Dedifferentiated amniotic fluid mesenchymal stem cell (primary cell): ENCODE results near the gene SRMS.

Experiments used
- DNase-seq: peaks from one replicate; pipeline ENCODE4 v3.0.0-alpha.2; 2016; ENCODE audit errors: extremely low spot score

The SRMS gene

DNA sequence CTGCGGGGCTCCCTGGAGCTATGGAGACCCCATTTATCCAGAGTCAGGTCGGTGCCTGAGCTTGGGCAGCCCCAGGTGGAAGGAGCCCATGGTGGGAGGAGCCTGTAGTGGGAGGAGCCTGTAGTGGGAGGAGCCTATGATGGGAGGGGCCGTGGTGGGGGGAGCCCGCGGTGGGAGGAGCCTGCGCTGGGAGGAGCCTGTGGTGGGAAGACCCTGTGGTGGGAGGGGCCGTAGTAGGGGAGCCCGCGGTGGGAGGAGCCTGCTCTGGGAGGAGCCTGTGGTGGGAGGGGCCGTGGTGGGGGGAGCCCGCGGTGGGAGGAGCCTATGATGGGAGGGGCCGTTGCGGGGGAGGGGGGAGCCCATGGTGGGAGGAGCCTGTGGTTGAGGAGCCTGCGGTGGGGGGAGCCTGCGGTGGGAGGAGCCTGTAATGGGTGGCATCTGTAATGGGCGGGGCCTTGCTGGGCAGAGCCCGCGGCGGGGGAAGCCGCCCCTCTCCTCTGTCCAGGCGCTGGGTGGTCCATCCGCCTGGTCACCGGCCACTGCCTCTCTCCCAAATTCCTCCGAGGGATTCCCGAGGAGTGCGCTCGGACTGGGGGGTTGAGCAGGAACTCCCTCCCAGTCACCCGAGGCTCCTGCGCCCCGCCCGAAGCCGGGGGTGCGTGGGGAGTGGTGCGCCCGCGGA lies 5.8 kb upstream of the SRMS start:
- DNase-seq: peak; percentile 66

DNA sequence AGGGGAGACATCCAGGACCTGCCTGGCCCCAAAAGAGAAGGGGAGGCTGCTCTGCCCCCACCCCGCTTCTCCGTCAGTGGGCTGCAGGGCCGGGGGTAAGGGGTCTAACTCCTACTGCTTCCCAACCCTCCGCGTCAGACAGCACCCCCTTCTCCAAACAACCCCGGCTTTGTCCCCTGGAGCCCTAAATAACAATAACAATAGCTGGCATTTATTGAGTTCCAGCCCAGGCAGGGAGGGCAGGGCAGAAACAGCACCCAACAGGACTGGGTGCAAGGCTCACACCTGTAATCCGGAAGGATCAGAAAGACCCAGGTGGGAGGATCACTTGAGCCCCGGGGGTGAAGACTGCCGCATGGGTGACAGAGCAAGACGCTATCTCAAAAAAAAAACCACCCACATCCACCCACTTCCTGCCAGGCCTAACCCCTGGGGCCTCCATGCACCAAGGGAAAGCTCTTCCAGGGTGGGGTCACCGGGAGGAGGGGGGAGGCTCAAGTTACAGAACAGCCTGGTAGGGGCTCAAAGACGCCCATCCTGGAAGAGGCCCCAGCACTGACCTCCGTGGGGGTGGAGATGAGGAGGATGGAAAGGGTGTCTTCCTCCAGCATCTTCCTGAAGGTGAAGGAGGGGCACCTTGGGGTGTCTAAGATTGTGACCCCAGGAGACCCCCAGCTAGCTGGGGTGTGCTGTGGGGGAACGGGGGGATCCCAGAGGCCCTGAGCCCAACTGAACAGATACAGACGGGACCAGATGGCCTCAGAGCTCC lies 5.1 kb upstream of the SRMS start:
- no peak for DNase-seq

GRCh38 chr20:63551068-63551467 lies 3.5 kb upstream of the SRMS start:
- DNase-seq: no peak

GRCh38 chr20:63549679-63550282 lies 2.2 kb upstream of the SRMS start:
- no peak for DNase-seq

GRCh38 chr20:63549019-63549418 lies 1.5 kb upstream of the SRMS start:
- no peak for DNase-seq

DNA sequence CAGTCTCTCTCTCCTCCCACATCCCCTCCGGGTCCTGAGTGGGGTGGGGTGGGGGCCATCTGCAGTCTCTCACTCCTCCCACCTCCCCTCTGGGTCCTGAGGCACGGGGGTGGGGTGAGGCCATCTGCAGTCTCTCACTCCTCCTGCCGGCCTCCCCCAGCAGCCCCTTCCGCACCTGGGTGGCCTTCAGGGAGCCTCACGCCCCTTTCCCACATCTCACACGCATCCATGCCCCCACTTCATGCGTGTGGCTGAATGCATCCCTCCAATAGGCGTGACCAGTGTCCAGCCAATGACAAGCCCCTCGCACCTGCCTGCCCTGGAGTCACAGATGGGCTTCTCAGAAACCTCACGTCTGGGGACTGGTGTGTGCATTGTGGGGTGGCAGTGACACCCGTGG lies 993 bp upstream of the SRMS start:
- no peak for DNase-seq

DNA sequence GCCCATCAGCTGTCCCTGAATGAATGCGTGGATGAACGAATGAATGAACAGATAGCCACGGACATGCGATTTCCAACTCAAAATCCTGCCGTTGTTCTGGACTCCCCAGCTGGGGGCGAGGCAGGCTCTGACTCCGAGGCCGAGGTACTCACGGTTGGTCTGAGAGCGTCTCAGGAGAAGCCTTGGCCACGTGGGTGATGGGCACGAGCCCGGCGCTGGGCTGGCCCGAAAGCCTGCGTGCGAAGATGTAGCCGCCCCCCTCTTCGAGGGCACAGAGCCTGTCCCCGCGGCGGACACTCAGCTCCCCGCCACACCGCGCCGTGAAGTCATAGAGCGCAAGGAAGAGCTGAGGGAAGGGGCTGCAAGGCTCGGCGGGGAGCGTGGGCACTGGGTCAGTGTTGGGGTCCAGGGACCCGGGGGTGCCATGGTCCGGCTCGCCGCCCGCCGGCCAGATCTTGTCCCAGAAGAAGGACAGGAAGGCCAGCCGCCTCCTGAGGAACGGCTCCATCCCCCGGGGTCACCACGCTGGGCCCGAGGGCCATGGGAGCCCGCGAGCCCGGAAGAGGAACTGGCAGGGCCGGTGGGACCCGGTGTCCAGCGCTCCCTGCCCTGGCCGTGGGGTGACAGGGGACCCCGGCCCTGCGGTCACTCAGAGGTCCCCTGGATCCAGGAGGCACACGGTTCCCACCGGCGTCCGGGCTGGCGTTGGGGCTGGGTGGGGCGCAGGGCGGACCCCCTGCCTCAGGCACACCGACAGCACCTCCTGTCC lies 409 bp downstream of the SRMS start:
- no peak for DNase-seq

DNA sequence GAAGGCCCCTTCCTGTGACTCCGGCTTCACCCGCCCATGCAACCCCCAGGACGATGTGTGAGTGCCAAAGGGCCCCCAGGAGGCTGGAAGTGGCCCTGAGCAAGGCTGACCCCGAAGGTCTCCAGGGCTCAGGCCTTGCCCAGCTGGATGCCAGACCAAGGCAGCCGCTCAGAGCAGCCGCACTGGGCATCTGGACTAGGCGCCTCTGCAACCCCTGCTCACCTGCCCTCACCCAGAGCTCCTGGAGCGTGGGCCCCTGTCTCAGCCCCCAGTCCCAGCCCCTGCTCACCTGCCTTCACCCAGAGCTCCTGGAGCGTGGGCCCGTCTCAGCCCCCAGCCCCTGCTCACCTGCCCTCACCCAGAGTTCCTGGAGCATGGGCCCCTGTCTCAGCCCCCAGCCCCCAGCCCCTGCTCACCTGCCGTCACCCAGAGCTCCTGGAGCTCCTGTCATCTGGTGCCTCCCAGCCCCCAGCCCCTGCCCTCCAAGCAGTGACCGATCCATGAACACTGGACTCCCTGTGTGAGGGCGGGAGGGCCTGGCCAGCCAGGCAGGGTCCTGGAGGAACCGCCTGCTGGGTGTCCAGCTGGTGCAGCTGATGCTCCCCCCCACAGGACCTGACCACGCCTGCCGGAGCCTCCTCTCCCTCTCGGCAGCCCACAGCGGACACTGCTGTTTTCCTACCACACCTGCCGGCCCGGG lies 1.1 kb downstream of the SRMS start:
- DNase-seq: no peak

- DNase-seq: no peak
These were observed 1.7 kb downstream of the SRMS start for GRCh38 chr20:63545814-63546213.

GRCh38 chr20:63544958-63545516 lies 2.5 kb downstream of the SRMS start:
- DNase-seq: no peak

- no peak for DNase-seq
These were observed 3.1 kb downstream of the SRMS start for GRCh38 chr20:63544241-63544957.

- DNase-seq: no peak
These were observed 3.8 kb downstream of the SRMS start for GRCh38 chr20:63543733-63544132.

DNA sequence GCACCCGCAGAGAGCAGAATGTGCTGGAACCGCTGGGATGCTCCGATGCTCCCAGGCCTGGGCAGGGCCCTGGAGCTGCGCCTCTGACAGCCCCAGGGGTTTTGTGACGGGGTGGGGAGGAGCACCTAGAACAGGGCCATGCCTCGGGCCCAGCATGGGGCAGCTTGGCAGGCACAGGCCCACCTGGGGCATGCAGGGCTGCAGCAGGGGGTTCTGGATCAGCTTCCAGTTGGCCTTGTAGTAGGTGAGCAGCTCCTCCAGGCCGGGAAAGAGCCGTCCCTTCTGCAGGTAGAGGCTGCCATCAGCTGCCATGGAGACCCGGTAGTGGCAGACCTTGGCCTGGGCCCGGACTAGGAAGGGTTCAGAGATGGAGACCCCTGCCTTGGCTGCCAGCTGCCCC lies 4.4 kb downstream of the SRMS start:
- no peak for DNase-seq

DNA sequence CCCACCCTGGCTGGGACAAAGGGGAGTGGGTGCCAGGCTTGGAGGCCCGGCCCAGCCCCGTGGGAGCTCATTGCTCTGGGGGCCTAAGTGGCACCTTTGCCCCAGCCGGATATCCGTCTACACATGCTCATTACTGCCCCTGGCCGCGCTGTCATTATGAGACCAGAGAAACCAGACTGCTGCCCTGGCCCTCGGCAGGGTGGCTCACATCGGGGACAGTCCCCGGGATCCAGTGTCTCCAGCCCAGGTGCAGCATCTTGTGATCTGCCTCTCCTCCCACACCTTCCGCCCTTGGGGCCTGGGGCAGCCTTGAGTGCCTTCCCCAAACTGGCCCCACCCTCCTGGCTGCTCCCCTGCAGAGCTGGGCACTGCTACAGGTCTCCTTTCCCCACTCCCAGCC lies 4.9 kb downstream of the SRMS start:
- no peak for DNase-seq

GRCh38 chr20:63542031-63542559 lies 5.5 kb downstream of the SRMS start:
- DNase-seq: no peak

DNA sequence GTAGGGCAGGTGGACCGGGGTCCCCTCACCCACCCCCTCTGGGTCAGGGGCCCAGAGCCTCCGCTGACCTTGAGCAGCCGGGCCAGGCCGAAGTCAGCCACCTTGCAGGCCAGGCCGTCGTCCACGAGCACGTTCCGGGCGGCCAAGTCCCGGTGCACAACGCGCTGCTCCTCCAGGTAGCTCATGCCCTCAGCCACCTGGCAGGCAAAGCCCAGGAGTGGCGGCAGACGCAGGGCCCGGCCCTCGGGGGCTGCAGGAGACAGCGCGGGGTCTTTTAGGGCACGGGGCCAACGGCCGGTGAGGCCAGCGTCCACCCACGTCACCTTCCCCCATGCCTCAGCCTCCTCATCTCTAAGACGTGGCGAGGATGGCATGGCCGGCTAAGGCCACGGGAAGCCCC lies 6.2 kb downstream of the SRMS start:
- DNase-seq: no peak

DNA sequence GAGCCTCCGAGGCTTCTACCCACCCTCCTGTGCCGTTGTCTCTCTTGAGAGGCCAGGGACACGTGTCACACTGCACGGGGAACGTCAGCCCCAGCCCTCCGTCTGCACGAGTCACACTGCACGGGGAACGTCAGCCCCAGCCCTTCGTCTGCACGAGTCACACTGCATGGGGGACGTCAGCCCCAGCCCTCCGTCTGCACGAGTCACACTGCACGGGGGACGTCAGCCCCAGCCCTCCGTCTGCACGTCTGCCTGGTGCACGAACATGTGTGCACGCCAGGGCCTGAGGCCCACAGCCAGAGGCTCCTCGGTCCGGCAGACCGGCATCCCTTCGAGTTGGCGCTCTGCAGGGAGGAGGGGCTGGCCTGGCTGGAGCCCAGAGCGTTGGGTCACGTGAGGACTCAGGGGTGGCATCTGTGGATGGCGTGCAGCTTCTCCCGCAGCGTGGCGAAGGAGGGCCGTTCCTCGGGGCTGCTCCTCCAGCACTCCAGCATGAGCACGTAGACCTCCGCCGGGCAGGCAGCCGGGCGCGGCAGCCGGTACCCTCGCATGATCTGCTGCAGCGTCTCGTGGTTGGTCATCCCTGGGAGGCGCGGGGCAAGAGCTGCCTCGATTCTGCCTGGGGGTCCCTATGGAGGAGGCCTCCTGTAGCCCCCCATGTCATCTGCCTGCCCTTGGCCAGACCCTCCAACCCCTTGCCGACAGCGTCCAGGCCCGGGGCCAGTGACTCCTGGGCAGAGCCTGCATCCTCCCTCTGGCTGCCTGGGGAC lies 6.9 kb downstream of the SRMS start:
- DNase-seq: no peak

DNA sequence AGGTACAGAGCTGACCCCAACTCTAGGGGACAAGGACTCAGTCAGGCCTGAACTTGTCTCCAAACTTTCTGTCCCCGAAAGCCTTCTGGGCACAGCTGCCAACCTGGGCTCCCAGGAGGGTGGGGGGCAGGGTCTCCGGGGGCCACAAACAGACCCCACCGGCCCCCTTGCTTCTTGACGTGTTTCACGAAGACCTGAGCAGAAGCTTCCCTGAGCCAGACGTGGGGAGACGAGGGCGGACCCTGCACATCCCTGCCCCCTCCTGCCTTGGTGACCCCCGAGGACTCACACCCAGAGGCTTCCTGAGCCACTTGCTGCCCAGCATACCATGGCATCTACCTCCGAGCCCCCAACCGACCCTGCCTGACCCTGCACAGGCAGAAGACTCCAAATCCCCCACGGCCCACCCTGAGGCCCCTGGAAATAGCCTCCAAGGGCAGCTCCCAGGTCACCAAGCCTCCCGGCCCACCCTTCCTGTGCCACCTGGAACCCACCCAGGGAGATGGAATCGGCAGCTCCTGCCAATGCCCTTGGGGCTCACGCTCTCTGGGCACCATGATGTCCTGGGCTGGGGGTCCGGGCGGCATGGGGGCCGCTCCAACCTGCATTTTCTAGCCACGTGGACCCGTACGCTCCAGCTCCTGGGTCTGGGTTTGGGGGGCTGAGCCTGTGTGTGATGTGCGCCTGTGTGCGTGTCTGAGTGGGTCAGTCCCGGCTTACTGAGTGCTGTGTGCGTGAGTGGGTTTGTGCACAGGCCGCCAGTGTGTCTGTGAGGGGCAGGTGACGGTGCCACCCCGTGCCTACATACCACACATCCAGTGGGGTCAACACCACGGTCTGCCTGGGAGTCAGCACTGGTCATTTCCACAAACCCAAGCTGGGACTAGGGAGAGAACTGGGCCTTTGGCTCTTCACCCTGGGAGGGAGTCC lies 7.8 kb downstream of the SRMS start:
- DNase-seq: no peak

GRCh38 chr20:63539092-63539430 lies 8.5 kb downstream of the SRMS start:
- DNase-seq: no peak
